DMS53 (cell line): ENCODE measurements around the gene PDE7B.

Experiments
- DNase-seq: peaks from one replicate; lab custom pipeline; 2025; lab: John Stamatoyannopoulos, UW

Gene PDE7B

GRCh38 chr6:136034422-136034821 lies 182.9 kb downstream of the PDE7B start:
- no peak for DNase-seq

GRCh38 chr6:136035378-136036070 lies 184.0 kb downstream of the PDE7B start:
- DNase-seq: no peak

GRCh38 chr6:136036071-136036380 lies 184.5 kb downstream of the PDE7B start:
- DNase-seq: no peak

DNA sequence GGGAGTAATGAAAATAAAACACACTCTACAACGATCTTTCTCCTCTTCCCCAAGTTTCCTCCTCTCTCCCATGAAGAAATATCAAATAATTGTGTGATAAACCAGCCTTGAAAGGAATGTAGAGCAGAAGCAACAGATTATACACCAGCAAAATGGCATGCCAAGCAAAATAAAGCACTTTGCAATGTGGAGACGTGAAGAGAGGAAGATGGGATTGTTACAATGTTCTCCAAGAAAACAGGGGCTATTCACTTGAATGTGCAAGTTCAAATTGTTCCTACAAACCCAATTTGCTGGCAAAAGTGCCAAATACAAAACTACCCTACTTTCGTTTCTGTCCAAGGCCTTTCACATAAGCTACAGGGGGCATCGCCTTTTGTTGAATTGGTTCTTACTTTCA lies 185.1 kb downstream of the PDE7B start:
- DNase-seq: no peak

DNA sequence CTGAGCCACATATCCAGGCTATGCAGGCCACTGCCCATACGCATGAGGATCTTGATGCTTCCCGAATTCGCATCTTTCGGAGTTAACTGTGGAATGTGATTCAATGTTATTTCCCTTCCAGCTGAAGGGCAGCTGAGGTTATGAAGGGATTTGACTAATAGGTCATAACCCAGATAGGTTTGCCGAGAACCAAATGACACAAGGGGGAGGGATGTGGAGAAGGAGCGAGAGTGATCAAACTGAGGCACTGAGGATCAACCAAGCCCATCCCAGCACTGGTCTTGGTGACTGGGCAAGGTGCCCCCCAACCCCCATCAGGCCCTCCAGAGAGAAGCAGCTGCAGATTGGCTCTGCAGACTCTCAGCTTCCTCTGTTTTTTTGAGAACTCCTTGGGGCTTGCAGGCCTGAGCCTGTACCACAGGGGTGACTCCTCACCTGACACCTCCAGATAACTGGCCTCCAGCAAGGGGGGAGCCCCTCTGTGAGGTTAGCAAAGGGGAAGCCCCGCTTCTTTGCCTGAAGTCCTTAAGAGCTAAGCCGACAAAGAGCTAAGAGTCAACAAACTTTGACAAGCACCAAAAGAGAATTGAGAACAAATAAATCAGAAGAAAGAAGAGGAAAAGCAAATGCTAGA lies 185.9 kb downstream of the PDE7B start:
- no peak for DNase-seq

DNA sequence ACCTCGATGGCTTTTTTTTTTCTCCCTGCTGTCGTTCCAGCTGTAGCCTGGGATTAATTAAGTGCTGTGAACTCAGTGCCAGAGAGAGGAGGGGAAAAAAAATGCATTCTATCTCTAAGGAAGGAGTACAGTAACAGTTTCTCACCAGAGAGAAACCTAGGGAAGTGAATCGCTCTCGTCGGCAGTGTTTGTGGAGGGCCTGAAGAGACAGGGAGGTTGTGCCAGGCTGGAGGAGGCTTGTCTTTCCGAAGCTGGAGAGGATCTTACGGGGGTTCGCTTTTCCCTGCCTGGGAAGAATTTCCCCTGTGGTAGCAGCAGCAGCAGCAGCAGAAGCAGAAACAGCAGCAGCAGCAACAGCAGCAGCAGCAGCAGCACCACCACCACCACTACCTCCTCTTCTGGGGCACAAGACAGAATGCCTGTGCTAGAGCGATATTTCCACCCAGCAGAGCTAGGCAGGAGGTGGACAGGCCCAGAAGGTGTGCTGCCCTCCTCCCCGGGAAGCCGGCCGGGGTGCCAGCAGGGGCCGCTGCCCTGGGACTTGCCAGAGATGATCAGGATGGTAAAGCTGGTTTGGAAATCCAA lies 186.5 kb downstream of the PDE7B start:
- DNase-seq: peak; percentile 5

- no peak for DNase-seq
Observed at GRCh38 chr6:136038531-136038930, 187.0 kb downstream of the PDE7B start.

- DNase-seq: no peak
Observed at GRCh38 chr6:136039185-136039584, 187.7 kb downstream of the PDE7B start.

GRCh38 chr6:136050475-136050874 lies 199.0 kb downstream of the PDE7B start:
- DNase-seq: no peak

GRCh38 chr6:136051140-136051775 lies 199.8 kb downstream of the PDE7B start:
- no peak for DNase-seq

GRCh38 chr6:136052031-136052430 lies 200.5 kb downstream of the PDE7B start:
- DNase-seq: no peak

- no peak for DNase-seq
Observed at GRCh38 chr6:136058852-136059251, 207.4 kb downstream of the PDE7B start.

DNA sequence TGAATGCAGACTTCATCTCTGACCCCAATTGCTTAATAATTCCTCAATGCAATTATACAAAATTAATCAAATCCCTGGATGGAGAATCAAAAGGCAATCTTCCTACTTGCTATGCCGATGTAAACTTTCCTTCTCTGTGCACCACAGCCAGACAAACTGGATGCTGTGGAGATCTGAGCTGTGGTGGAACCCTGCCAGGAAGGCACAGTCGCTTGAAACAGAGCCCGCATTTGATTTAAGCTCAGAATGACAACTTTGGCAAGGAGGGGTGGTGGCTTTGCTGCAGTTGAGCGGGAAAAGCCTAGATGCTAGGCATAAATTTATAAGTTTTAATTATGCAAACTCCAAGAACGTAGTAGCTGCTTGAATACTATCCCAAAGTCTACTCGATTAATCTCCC lies 207.8 kb downstream of the PDE7B start:
- DNase-seq: no peak

DNA sequence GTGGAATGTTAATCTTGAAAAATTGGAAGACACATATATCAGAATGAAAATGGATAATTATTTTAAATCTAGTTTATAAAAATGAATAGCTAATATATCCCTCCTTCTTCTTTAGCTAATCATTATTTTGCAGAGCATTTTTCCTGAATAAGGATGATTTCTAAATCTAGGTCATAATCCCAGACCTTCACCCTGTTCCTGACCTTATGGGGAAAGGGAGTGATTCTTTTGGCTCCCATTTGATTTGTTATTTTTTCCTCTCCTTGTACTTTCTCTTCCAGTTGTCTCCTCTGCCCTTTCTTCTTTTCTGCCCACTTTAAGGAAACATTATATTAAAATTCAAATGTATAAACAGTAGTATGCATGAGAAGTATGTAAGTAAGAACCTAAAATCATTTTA lies 208.6 kb downstream of the PDE7B start:
- DNase-seq: no peak

DNA sequence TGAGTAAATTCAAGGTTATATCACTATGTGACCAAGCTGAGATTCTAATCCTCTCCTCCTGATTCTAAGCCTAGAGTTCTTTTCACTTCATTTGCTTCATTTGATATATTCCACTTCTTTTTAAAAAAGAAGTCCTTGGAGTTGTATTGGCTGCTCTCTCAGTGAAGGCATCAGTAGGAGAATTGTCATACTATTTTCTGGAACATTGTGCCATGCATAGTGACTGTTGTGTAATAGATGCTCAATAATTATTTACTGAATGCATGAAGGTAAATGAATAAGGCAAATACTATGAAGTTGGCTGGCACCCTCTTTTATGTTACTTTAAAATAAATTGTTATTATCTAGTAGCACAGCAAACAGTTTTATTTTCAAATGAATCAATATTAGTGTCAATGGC lies 209.3 kb downstream of the PDE7B start:
- DNase-seq: no peak

- no peak for DNase-seq
Observed at GRCh38 chr6:136061701-136062100, 210.2 kb downstream of the PDE7B start.

DNA sequence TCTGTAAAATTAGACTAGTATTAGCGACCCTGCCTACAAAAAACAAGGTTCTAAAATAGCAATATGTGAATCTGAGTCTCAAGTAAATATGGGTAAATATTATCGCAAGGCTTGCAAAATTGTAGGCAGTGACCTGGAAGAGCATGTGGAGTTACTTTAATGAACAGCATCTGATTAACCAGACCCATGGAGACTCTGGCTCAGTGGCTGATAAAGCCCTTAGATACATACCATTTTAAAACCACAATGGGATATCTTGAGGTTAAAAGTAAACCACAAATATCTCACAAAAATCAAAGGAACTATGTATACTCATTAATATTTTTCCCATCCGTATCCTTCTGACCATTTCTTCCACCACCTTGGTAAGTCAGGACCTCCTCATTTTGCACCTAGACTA lies 211.6 kb downstream of the PDE7B start:
- DNase-seq: no peak

GRCh38 chr6:136066005-136066404 lies 214.5 kb downstream of the PDE7B start:
- no peak for DNase-seq

DNA sequence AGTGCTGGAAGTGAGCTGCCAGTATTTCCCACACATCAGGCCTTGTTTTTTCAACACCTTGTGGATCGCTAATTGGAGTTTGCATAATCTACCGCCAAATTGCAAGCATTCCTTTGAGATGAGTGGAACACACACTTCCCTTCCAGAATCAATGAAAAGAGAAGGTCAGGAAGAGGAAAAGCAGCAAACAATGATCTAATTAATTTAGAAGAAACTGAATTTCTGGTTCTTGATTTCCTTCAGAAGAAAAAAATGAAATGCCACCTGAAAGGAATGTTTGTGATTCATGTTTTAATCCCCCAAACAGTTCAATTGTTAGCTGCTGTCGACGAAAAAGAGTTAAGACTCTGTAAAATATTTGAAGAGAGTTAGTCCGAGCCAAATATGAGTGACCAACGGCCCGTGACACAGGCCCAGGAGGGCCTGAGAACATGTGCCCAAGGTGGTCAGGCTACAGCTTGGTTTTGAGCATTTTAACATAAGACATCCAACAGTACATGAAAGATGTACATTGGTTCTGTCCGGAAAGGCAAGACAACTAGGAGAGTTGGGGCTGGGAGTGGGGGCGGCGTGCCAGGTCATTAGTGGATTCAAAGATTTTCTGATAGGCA lies 216.3 kb downstream of the PDE7B start:
- DNase-seq: no peak

DNA sequence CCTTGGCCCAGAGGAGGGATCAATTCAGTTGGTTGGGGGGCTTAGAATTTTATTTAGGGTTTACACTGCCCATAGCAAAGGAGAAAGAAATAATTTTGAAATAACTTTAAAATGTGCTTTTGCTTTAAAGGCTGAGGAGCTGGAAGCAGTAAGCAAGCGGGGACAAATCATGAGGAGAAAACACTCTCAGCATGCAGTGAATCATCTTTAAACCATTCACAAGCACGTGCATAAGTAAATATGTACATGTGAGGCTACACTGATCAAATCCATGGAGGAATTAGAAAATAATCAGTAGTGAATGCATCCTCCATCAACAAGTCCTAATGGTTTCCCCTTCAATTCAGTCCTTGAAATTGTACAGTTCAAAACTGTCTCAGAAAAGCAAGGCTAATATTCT lies 217.6 kb downstream of the PDE7B start:
- peak; percentile 49 for DNase-seq

GRCh38 chr6:136070815-136071214 lies 219.3 kb downstream of the PDE7B start:
- no peak for DNase-seq

- DNase-seq: no peak
Observed at GRCh38 chr6:136072691-136073090, 221.2 kb downstream of the PDE7B start.

DNA sequence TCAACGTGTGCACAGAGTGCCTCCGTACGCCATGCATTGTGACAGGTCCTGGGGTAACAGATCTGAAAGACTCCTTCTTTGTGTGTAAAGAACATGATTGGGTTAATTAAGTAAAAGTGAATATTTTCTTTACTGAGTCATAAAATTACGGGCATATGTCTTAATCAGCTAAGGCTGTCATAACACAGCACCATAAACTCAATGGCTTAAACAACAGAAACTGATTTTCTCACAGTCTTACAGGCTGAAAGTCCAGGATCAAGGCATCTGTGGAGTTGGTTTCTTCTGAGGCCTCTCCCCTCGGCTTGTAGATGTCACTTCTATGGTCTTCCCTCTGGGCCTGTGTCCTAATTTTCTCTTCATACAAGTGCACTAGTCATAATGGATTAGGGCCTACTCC lies 221.7 kb downstream of the PDE7B start:
- no peak for DNase-seq
